SK-N-SH (cell line): ENCODE results near the gene ANKFN1.

Source experiments
- CHD2 ChIP-seq: fragments of 150-350 bp; IDR thresholded peaks from 2 replicates; pipeline ENCODE4 v1.6.1; 2018; ENCODE audit warnings: low read length; ENCODE audit not compliant: partially characterized antibody
- EP300 ChIP-seq, 2 experiments: IDR thresholded peaks; 2 replicates each; pipeline versions ENCODE4 v1.4.0 to v1.6.1; 2012; ENCODE audit warnings: borderline replicate concordance in 1 of 2, low read depth in 1 of 2, low read length in 1 of 2
- JUND ChIP-seq: IDR thresholded peaks from 2 replicates; pipeline ENCODE4 v1.4.0; 2012
- POLR2AphosphoS5 ChIP-seq: IDR thresholded peaks from 2 replicates; pipeline ENCODE4 v1.6.1; 2012; ENCODE audit warnings: low read depth, low read length
- REST ChIP-seq: IDR thresholded peaks from 2 replicates; pipeline ENCODE4 v1.6.1; 2012; ENCODE audit warnings: mild to moderate bottlenecking, low read depth, low read length, moderate library complexity
- TEAD4 ChIP-seq: IDR thresholded peaks from 2 replicates; pipeline ENCODE4 v1.4.0; 2012; ENCODE audit warnings: mild to moderate bottlenecking, borderline replicate concordance; ENCODE audit not compliant: insufficient read depth
- YY1 ChIP-seq: IDR thresholded peaks from 2 replicates; pipeline ENCODE4 v1.4.0; 2012; ENCODE audit warnings: low read depth, mild to moderate bottlenecking
- TF ChIP-seq, protein P1 (sequence below): fragments of 200-600 bp; sonication (generic); IDR thresholded peaks from 2 replicates; pipeline ENCODE4 v1.6.1; 2017; ENCODE audit warnings: antibody characterized with exemption, mild to moderate bottlenecking, moderate library complexity
- TF ChIP-seq, protein P2 (sequence below): IDR thresholded peaks from 2 replicates; pipeline ENCODE4 v1.4.0; 2012; ENCODE audit warnings: low read depth
- TF ChIP-seq, protein P3 (sequence below): IDR thresholded peaks from 2 replicates; pipeline ENCODE4 v1.4.0; 2012; ENCODE audit warnings: low read depth, borderline replicate concordance
- TF ChIP-seq, protein P4 (sequence below): IDR thresholded peaks from 2 replicates; pipeline ENCODE4 v1.4.0; 2012; ENCODE audit warnings: low read depth, borderline replicate concordance

- TF ChIP-seq, protein P1, sequence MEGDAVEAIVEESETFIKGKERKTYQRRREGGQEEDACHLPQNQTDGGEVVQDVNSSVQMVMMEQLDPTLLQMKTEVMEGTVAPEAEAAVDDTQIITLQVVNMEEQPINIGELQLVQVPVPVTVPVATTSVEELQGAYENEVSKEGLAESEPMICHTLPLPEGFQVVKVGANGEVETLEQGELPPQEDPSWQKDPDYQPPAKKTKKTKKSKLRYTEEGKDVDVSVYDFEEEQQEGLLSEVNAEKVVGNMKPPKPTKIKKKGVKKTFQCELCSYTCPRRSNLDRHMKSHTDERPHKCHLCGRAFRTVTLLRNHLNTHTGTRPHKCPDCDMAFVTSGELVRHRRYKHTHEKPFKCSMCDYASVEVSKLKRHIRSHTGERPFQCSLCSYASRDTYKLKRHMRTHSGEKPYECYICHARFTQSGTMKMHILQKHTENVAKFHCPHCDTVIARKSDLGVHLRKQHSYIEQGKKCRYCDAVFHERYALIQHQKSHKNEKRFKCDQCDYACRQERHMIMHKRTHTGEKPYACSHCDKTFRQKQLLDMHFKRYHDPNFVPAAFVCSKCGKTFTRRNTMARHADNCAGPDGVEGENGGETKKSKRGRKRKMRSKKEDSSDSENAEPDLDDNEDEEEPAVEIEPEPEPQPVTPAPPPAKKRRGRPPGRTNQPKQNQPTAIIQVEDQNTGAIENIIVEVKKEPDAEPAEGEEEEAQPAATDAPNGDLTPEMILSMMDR, result no peak
- TF ChIP-seq TEAD4 (no peak), POLR2AphosphoS5 (no peak), YY1 (no peak), EP300 (IDR thresholded peaks at IDR 0.05; ENCODE audit: borderline replicate concordance in 1 of 2, low read depth in 1 of 2, low read length in 1 of 2) (no peak), REST (no peak), JUND (no peak), CHD2 (no peak)
- TF ChIP-seq, protein P2, sequence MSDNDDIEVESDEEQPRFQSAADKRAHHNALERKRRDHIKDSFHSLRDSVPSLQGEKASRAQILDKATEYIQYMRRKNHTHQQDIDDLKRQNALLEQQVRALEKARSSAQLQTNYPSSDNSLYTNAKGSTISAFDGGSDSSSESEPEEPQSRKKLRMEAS, result no peak
- TF ChIP-seq, protein P3, sequence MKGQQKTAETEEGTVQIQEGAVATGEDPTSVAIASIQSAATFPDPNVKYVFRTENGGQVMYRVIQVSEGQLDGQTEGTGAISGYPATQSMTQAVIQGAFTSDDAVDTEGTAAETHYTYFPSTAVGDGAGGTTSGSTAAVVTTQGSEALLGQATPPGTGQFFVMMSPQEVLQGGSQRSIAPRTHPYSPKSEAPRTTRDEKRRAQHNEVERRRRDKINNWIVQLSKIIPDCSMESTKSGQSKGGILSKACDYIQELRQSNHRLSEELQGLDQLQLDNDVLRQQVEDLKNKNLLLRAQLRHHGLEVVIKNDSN, result no peak
- TF ChIP-seq, protein P4, sequence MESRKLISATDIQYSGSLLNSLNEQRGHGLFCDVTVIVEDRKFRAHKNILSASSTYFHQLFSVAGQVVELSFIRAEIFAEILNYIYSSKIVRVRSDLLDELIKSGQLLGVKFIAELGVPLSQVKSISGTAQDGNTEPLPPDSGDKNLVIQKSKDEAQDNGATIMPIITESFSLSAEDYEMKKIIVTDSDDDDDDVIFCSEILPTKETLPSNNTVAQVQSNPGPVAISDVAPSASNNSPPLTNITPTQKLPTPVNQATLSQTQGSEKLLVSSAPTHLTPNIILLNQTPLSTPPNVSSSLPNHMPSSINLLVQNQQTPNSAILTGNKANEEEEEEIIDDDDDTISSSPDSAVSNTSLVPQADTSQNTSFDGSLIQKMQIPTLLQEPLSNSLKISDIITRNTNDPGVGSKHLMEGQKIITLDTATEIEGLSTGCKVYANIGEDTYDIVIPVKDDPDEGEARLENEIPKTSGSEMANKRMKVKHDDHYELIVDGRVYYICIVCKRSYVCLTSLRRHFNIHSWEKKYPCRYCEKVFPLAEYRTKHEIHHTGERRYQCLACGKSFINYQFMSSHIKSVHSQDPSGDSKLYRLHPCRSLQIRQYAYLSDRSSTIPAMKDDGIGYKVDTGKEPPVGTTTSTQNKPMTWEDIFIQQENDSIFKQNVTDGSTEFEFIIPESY, result no peak
Observed at GRCh38 chr17:56424005-56424404, 270.7 kb downstream of the ANKFN1 start.
